DMS 273 (cell line): ENCODE data around the gene GRIP1.

Experiments
- DNase-seq: peaks from one replicate; lab custom pipeline; 2025; ENCODE audit not compliant: unreplicated experiment; lab: John Stamatoyannopoulos, UW

Gene GRIP1

DNA sequence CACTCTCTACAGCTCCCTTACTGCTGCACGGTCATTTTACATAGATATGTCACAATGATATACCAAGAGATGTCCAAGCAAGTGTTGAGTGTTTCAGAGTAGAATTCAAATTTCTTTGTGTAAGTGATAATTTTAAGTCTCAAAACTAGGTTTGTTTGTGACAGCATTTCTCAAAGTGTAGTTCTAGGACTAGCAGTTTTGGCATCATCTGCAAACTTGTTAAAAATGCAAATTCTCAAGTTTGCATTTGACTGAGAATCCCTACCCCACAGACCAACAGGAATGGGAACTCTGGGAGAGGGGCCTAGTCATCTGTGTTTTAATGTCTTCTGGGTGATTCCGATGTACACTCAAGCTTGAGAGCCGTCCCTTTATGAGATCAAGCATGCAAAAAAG, 279.0 kb downstream of the GRIP1 start:
- DNase-seq, result no peak

- DNase-seq, result peak; percentile 80
These were observed 279.7 kb downstream of the GRIP1 start for GRCh38 chr12:66398931-66399910.

GRCh38 chr12:66397574-66398290, 281.1 kb downstream of the GRIP1 start:
- DNase-seq, result peak; percentile 75

DNA sequence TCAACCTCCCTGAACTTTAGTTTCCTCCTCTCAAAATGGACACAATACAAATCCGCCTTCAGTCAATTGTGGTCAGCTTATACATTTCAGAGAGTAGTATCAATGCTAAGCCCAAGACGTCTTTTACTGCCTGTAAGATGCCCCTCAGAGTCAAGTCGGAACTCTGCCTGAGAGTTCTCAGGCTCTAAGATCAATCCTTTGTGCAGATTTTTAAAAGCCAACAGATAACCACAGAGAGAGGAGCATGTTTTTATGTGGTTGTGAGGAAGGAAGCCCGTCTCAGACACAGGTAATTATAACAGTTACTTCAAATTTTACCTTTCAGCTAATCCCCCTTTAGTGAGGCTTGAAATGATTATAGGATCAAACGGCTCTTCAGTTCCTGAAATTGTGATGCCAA, 285.0 kb downstream of the GRIP1 start:
- no peak for DNase-seq

- DNase-seq, result peak; percentile 29
These were observed 286.5 kb downstream of the GRIP1 start for GRCh38 chr12:66392266-66392915.

GRCh38 chr12:66388517-66388916, 290.4 kb downstream of the GRIP1 start:
- no peak for DNase-seq

DNA sequence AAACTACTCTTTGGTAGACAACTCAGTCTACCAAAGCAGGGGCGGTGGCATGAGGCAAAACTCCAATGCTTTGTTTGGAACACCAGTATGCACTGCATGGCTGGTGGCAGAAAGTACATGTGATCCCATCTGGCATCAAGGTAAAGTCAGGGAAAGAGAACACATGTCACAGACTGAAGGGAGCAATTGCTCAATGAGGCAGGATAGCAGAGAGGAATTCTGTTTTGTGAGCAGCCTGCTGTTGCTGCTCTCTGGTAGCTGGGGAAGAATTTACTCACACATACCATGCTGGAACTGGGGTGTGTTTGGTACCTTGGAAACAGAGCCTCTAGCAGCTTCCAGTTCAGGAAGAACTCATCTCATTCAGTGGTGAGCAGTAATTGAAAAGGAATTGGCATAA, 291.8 kb downstream of the GRIP1 start:
- peak; percentile 41 for DNase-seq

GRCh38 chr12:66380769-66381535, 297.9 kb downstream of the GRIP1 start:
- no peak for DNase-seq

DNA sequence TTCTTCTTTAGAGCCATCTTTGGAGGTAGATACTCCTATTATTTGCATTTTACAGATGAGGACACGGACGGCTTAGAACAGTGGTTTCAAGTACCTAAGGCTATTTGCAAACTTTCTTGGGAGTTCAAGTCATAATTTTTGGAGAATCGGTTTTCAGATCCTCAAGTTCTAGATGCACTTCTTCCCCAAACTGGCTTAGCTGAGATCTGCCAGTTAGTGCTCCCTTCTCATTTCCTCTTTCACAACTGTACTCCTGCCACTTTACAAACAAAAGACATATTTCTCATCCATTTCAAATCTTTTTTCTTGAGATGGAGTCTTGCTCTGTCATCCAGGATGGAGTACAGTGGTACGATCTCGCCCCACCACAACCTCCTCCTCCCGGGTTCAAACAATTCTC, 299.3 kb downstream of the GRIP1 start:
- DNase-seq, result no peak

DNA sequence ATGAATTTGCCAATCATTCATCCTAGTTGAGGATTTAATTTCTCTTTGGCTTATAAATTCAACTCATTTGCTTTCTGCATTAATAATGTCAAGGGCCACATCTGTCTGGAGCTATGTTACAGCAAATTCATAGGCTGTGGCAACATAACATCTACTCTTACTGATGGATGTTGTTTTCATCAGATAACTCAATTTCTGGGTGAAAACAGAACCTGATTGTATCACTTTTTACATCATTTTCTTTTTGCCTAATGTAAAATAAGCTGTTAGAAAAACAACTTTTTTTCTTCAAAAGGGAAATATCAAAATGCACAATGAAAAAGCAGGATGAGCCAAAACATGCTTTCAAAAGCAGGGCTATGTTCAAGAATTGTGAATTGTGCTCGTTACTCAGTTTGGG, 303.3 kb downstream of the GRIP1 start:
- DNase-seq, result no peak

DNA sequence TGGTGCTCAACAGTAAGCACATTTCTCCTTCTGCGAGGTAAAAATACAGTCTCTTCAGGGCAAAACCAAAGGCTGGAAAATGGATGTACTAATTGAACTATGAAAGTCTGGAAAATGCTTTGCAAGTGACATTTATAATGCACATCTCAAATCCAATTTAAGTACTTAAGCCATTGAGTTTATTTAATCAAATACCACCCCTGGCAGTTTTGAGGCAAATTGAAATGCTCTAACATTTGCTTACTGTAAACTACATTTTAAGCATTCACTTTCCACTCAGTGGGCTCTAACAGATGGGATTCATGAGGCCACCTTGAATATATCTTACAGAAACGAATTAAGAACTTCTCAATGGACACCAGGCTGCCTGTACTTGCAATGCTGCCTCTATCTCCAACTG, 306.9 kb downstream of the GRIP1 start:
- DNase-seq, result no peak

- no peak for DNase-seq
These were observed 311.7 kb downstream of the GRIP1 start for GRCh38 chr12:66367015-66367667.

- DNase-seq, result no peak
These were observed 313.0 kb downstream of the GRIP1 start for GRCh38 chr12:66365718-66366490.

DNA sequence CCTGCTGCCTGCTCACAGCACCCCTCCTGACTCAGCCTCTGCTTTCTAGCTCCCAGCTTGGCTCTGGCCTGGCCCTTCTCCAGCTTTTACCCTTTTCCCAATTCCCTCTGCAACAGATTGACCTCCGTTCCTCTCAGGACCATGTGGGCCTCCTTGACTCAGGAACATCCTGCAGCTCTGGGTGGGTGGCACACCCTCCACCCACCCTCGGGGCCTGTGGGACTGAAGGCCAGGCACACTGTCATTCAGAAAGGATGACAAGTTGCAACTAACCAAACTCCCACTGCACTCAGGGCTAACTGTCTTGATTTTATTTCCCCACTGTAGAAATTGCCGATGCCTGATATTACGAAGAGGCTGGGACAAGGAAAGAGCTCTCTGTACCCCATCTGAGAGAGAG, 317.2 kb downstream of the GRIP1 start:
- DNase-seq, result peak; percentile 44

- no peak for DNase-seq
These were observed 319.6 kb downstream of the GRIP1 start for GRCh38 chr12:66359300-66359699.

GRCh38 chr12:66354291-66354690, 324.6 kb downstream of the GRIP1 start:
- DNase-seq, result peak; percentile 87

- DNase-seq, result no peak
These were observed 326.0 kb downstream of the GRIP1 start for GRCh38 chr12:66352899-66353298.

- DNase-seq, result peak; percentile 67
These were observed 326.7 kb downstream of the GRIP1 start for GRCh38 chr12:66352197-66352596.

DNA sequence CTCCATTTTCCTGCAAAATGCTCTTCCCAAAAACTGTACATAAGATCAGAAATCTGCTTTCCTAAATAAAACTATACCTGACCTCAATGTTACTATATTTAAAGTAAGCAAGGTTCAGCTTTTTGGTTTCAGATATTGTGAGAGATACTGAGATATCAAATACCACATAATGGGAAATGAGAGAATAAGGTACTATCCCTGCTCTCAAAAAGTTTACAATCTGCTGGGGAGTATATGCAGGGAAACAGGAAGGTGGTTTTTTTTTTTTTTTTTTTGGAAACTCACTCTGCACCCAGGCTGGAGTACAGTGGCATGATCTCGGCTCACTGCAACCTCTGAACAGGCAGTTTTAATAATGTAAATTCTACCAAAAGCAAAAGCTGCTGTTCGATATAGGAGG, 327.6 kb downstream of the GRIP1 start:
- DNase-seq, result no peak

DNA sequence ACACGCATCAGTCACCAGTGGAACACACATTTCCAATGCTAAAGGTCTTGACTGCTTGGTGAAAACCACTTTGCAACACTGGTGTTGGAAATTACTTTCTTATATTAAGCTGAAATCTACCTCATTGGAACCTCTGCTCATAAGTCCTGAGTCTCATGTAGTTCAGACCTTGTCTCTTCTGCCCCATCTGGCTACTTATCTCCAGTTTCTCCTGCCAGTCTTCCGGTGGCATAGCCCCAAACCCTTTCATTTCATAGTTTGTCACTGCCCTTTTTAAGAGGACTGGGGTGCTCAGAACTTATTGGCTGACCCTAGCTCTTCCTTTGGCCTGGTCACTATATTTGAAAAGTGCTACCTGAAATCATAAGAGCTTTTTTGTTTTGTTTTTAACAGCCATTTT, 332.9 kb downstream of the GRIP1 start:
- DNase-seq, result no peak
